MCF 10A (cell line): ENCODE data around the gene PTPRF. TPM values are rescaled to one million over a fixed set of nuclear protein-coding genes. Genes with fewer than 3 reads are reported as not detected.

ENCODE experiments used
- BruUV-seq: library from RNA; stranded (reverse); fragments of 400-500 nt; replicated peaks from 2 replicates; lab custom pipeline; 2021; lab: Mats Ljungman, UMichigan
- CTCF ChIA-PET: fragments of 300-600 bp; sonication (Branson Sonifier 250); formaldehyde crosslinking; extraction: SDS; loops from one replicate; lab custom pipeline; 2021; ENCODE audit warnings: antibody characterized with exemption, inconsistent platforms; lab: Yijun Ruan, JAX
- POLR2A ChIA-PET: fragments of 300-600, 350-650 bp; sonication (Branson Sonifier 250); formaldehyde crosslinking; extraction: SDS; loops from one replicate; lab custom pipeline; 2020; ENCODE audit warnings: antibody characterized with exemption, inconsistent platforms; lab: Yijun Ruan, JAX
- DNase-seq: peaks from one replicate; pipeline ENCODE4 v3.0.0-alpha.2; 2018; ENCODE audit not compliant: unreplicated experiment
- H3K27ac Mint-ChIP-seq: one replicate; pipeline ENCODE4 v1.8.0; 2022; ENCODE audit warnings: mild to moderate bottlenecking, low read depth, mixed read lengths; ENCODE audit not compliant: unreplicated experiment
- H3K27me3 Mint-ChIP-seq: one replicate; pipeline ENCODE4 v1.8.0; 2022; ENCODE audit warnings: mixed read lengths; ENCODE audit not compliant: insufficient read depth, unreplicated experiment
- H3K36me3 Mint-ChIP-seq: one replicate; pipeline ENCODE4 v1.8.0; 2022; ENCODE audit warnings: mild to moderate bottlenecking, moderate library complexity, mixed read lengths; ENCODE audit not compliant: insufficient read depth, unreplicated experiment
- H3K4me1 Mint-ChIP-seq: one replicate; pipeline ENCODE4 v1.8.0; 2022; ENCODE audit warnings: mixed read lengths; ENCODE audit not compliant: insufficient read depth, unreplicated experiment
- H3K4me3 Mint-ChIP-seq: one replicate; pipeline ENCODE4 v1.8.0; 2022; ENCODE audit warnings: mild to moderate bottlenecking, moderate library complexity, mixed read lengths; ENCODE audit not compliant: unreplicated experiment
- H3K9me3 Mint-ChIP-seq: one replicate; pipeline ENCODE4 v1.8.0; 2022; ENCODE audit warnings: mixed read lengths; ENCODE audit not compliant: unreplicated experiment
- intact Hi-C: fragments of 100-400 bp; cut with micrococcal nuclease; formaldehyde crosslinking; loops from 2 replicates; pipeline ENCODE4 v1.14.1; 2022
- total RNA-seq: library from RNA; stranded (reverse); gene quantifications from 2 replicates; pipeline ENCODE4 v1.2.3, GENCODE V29; 2022
- TF ChIP-seq, protein P1 (sequence below): fragments of 200-600 bp; IDR thresholded peaks from one replicate; pipeline ENCODE4 v1.8.0; 2022; ENCODE audit warnings: antibody characterized with exemption, mild to moderate bottlenecking; ENCODE audit not compliant: unreplicated experiment

PTPRF gene
- total RNA-seq, 1 experiment from 2014 or later: 67.2 TPM

DNA sequence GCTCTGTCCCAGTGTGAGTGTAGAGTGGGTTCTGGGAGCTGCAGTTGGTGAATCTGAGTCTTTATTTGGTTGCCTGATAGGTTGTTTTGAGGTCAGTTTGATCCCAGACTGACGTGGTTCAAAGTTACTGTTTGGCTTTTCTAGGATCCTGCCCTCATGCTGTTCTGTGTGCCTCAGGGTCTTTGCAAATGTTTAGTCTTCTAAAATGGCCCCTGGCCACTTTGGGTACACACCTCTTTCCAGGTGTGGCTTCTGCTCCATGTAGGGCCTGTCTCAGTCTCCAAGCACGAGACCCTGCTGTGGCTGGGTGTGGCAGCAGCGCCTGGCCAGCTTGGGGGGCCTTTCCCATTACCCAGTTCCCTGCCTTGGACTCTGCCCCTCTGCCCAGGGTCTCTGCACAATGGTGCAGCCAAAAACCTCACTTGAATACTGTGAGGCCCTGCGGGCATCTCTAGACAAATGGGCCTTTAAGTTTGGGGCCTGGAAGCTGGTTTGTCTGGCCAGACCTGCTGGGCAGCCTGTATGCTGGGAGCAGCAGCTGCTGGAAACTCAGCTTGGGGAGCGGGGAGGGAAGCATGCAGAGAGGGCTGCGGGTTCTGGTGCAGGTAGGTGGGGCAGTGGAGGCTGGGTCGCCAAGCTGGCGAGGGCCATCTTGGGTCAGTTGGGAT lies 5.6 kb downstream of the PTPRF start:
- Mint-ChIP-seq H3K36me3 (peaks cover 11% of the 10 kb centered on the region), H3K4me1 (peaks cover 34% of the 10 kb centered on the region), H3K9me3 (no peaks in the 10 kb centered on the region), H3K27me3 (no peaks in the 10 kb centered on the region), H3K27ac (no peak overlapping the region), H3K4me3 (no peak overlapping the region)
- ChIA-PET CTCF (no interaction called here), POLR2A (interaction anchor here (0.7 to 1.6 kb wide), 4 partner anchors 12 to 170 kb away, joined by 3 to 7 read pairs (median 4); partner anchors contain the start of genes KDM4A and ST3GAL3)
- DNase-seq: no peak
- BruUV-seq: no TSS peak
- TF ChIP-seq, protein P1, sequence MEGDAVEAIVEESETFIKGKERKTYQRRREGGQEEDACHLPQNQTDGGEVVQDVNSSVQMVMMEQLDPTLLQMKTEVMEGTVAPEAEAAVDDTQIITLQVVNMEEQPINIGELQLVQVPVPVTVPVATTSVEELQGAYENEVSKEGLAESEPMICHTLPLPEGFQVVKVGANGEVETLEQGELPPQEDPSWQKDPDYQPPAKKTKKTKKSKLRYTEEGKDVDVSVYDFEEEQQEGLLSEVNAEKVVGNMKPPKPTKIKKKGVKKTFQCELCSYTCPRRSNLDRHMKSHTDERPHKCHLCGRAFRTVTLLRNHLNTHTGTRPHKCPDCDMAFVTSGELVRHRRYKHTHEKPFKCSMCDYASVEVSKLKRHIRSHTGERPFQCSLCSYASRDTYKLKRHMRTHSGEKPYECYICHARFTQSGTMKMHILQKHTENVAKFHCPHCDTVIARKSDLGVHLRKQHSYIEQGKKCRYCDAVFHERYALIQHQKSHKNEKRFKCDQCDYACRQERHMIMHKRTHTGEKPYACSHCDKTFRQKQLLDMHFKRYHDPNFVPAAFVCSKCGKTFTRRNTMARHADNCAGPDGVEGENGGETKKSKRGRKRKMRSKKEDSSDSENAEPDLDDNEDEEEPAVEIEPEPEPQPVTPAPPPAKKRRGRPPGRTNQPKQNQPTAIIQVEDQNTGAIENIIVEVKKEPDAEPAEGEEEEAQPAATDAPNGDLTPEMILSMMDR: no peak
- intact Hi-C loops: no loop called here

DNA sequence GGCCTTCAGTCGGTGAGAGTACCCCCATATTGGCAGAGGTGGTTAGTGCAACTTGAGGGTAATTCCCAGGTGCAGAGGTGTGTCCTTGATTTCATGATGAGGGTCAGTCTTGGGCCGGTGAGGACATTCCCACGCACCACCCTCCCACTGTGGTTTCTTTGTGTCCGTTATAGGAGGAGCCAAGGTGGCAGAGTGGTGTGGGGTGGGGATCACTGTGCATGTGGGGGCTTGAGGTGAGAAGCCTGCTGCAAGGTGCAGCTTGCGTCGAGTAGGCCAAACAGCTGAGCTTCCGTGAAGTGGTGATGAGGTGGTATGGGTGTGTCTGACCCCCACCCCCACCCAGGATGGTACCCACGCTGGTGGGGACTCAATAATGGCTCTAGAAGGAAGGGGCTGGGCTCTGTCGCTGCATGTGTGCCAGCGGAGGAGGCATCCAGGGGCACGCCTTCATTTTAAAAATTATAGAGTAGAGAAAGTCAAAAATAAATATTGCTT lies 6.2 kb downstream of the PTPRF start:
- no peak overlapping the region for H3K27ac Mint-ChIP-seq
- DNase-seq: no peak
- no TSS peak for BruUV-seq
- ChIA-PET POLR2A (interaction anchor here (0.7 to 1.6 kb wide), 3 partner anchors 12 to 170 kb away, joined by 3 to 7 read pairs (median 3); partner anchors contain the start of gene ST3GAL3), CTCF (interaction anchor here (1.1 kb wide), 1 partner anchor 398 kb away, joined by 3 read pairs; no protein-coding TSS in a partner anchor)
- TF ChIP-seq, protein P1: no peak
- H3K27me3 Mint-ChIP-seq: no peaks in the 10 kb centered on the region
- H3K4me3 Mint-ChIP-seq: no peak overlapping the region
- no peaks in the 10 kb centered on the region for H3K9me3 Mint-ChIP-seq
- intact Hi-C loops: no loop called here
- H3K36me3 Mint-ChIP-seq: peaks cover 11% of the 10 kb centered on the region
- H3K4me1 Mint-ChIP-seq: peaks cover 32% of the 10 kb centered on the region

DNA sequence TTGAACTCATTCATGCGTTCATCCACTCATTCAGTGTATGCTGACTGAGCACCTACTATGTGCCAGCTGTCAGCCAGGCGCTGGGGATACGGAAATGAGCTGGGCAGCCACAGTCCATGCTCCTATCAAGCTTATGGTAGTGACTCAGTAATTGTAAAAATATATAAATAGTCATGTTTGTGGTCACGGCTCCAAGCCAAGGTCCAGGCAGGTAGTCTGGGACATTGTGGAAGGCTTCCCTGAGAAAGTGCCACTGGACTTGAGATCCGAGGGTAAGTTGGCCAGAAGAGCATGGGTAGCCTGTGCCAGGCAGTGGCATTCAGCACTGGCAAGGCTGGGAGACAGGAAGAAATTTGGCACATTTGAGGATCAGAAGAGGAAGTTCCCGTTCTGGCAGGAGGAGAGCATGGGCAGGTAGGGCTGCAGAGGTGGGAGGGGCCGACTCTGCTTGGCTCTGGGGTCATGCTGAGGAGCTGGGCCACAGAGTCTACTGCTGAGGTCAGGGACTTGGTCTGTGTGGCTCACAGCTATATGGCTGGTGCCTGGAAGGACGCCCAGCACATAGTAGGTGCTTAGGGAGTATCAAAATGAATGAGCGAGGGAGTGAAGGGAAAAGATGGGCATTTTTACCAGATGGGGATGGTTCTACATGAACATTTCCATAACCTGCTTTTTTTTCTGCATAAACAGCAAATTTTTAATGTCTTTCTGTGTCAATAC lies 6.9 kb downstream of the PTPRF start:
- Mint-ChIP-seq H3K4me1 (peaks cover 32% of the 10 kb centered on the region), H3K27me3 (no peaks in the 10 kb centered on the region), H3K36me3 (peaks cover 11% of the 10 kb centered on the region), H3K27ac (no peak overlapping the region), H3K4me3 (no peak overlapping the region), H3K9me3 (no peaks in the 10 kb centered on the region)
- POLR2A ChIA-PET: interaction anchor here (0.7 to 1.6 kb wide), 3 partner anchors 11 to 169 kb away, joined by 3 to 7 read pairs (median 3); partner anchors contain the start of gene ST3GAL3
- DNase-seq: peak; percentile 66
- no TSS peak for BruUV-seq
- TF ChIP-seq, protein P1: no peak
- CTCF ChIA-PET: interaction anchor here (0.7 to 1.3 kb wide), 4 partner anchors 9 to 397 kb away, joined by 3 to 4 read pairs (median 3); no protein-coding TSS in a partner anchor
- intact Hi-C loops: no loop called here

DNA sequence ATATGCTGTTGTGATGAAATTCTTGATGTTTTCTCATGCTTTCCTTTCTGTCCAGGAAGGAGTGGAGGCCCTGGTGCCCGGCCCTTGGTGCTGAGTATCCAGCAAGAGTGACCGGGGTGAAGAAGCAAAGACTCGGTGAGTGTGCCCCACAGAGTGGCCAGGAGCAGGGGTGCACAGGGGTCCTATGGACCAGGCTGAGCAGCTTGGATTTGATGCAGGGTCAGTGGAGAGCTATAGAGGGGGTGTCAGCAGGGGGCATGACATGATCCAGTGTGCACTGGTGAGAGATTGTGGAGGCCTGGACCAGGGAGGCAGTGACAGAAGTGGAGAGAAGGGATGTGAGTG lies 7.4 kb downstream of the PTPRF start:
- Mint-ChIP-seq H3K9me3 (no peaks in the 10 kb centered on the region), H3K4me1 (peaks cover 27% of the 10 kb centered on the region), H3K36me3 (peaks cover 11% of the 10 kb centered on the region), H3K27ac (no peak overlapping the region), H3K27me3 (no peaks in the 10 kb centered on the region), H3K4me3 (no peak overlapping the region)
- DNase-seq: no peak
- BruUV-seq: no TSS peak
- ChIA-PET POLR2A (no interaction called here), CTCF (interaction anchor here (0.7 to 1.3 kb wide), 3 partner anchors 10 to 135 kb away, joined by 3 to 4 read pairs (median 3); no protein-coding TSS in a partner anchor)
- TF ChIP-seq, protein P1: no peak
- intact Hi-C loops: no loop called here
